A549 (cell line): ENCODE measurements around the gene PCARE. TPM values are rescaled to one million over a fixed set of nuclear protein-coding genes. Genes with fewer than 3 reads are reported as not detected.

ENCODE experiments used
- ATAC-seq, 2 experiments: fragments of 200-7000 bp in 1 of 2; fragments of >200 bp in 1 of 2; cut with Nextera tagmentation in 1 of 2; cut with Tn5 transposase in 1 of 2; 3 replicates each; pipeline versions ENCODE4 v1.8.0 to v1.9.1; 2018 to 2020; ENCODE audit warnings: mild to moderate bottlenecking in 1 of 2, moderate library complexity in 1 of 2
- CTCF ChIA-PET: fragments of 300-600 bp; sonication (Branson Sonifier 250); formaldehyde crosslinking; extraction: SDS; loops from one replicate; lab custom pipeline; 2021; ENCODE audit warnings: antibody characterized with exemption, inconsistent platforms; lab: Yijun Ruan, JAX
- POLR2A ChIA-PET: fragments of 350-600 bp; formaldehyde crosslinking; extraction: SDS; loops from one replicate; lab custom pipeline; 2021; ENCODE audit warnings: antibody characterized with exemption, inconsistent platforms; lab: Yijun Ruan, JAX
- DNase-seq, 2 experiments: peaks; one replicate each; pipeline versions ENCODE4 v3.0.0 to v3.0.0-alpha.2; 2011 to 2016; ENCODE audit warnings: low read depth in 1 of 2, low spot score in 1 of 2
- FAIRE-seq: peaks from 2 replicates; lab custom pipeline; 2011; peaks lifted over from hg19 to GRCh38; lab: Jason Lieb, UNC
- H3K27ac ChIP-seq, 2 experiments: fragments of >200 bp; sonication (Bioruptor Twin); formaldehyde crosslinking; 3 replicates each; pipeline ENCODE4 v1.5.1; 2016 to 2017
- H3K4me1 ChIP-seq: fragments of >200 bp; sonication (Bioruptor Twin); formaldehyde crosslinking; 3 replicates; pipeline ENCODE4 v1.6.1; 2016
- H3K4me2 ChIP-seq: fragments of >200 bp; sonication (Bioruptor Twin); formaldehyde crosslinking; 3 replicates; pipeline ENCODE4 v1.6.1; 2016
- H3K4me3 ChIP-seq: fragments of >200 bp; sonication (Bioruptor Twin); formaldehyde crosslinking; 3 replicates; pipeline ENCODE4 v1.5.1; 2016
- H3K9me3 ChIP-seq: fragments of >200 bp; sonication (Bioruptor Twin); formaldehyde crosslinking; 3 replicates; pipeline ENCODE4 v1.6.1; 2016
- EP300 ChIP-seq, 2 experiments: fragments of >200 bp; sonication (Bioruptor Twin); formaldehyde crosslinking; IDR thresholded peaks; 2 replicates in 1 of 2; 3 replicates in 1 of 2; pipeline ENCODE4 v1.6.1; 2016 to 2017
- ESRRA ChIP-seq: fragments of 150-350 bp; IDR thresholded peaks from 2 replicates; pipeline ENCODE4 v1.6.1; 2014; ENCODE audit warnings: mild to moderate bottlenecking, low read length, borderline replicate concordance
- FOXS1 ChIP-seq: fragments of 250-450 bp; sonication (Bioruptor Pico); IDR thresholded peaks from 2 replicates; pipeline ENCODE4 v1.5.0; 2020; ENCODE audit warnings: mild to moderate bottlenecking, moderate library complexity
- JUNB ChIP-seq: fragments of >200 bp; sonication (Bioruptor Twin); formaldehyde crosslinking; IDR thresholded peaks from 2 replicates; pipeline ENCODE4 v1.6.1; 2016
- KDM1A ChIP-seq: fragments of 200-600 bp; sonication (generic); IDR thresholded peaks from 2 replicates; pipeline ENCODE4 v1.6.1; 2016; ENCODE audit warnings: low read depth, mild to moderate bottlenecking
- MYC ChIP-seq: IDR thresholded peaks from 2 replicates; pipeline ENCODE4 v1.6.1; 2012; ENCODE audit warnings: mild to moderate bottlenecking, inconsistent platforms, low read length, improper control_type of control experiment, borderline replicate concordance
- POLR2AphosphoS2 ChIP-seq: conservative IDR thresholded peaks from 2 replicates; pipeline ENCODE4 v1.6.1; 2012; ENCODE audit warnings: low read length, improper control_type of control experiment, inconsistent platforms
- RARB ChIP-seq: fragments of 250-450 bp; sonication (Bioruptor Pico); IDR thresholded peaks from 2 replicates; pipeline ENCODE4 v1.8.0; 2021; ENCODE audit warnings: mild to moderate bottlenecking, moderate library complexity
- TFCP2L1 ChIP-seq: fragments of 250-450 bp; sonication (Bioruptor Pico); IDR thresholded peaks from 2 replicates; pipeline ENCODE4 v1.5.0; 2021; ENCODE audit warnings: mild to moderate bottlenecking
- ZC3H11A ChIP-seq: fragments of 450-650 bp; IDR thresholded peaks from 2 replicates; pipeline ENCODE4 v1.6.1; 2014; ENCODE audit warnings: antibody characterized with exemption, mild to moderate bottlenecking
- WGBS: methylation state at CpG from one replicate; pipeline ENCODE4 v1.1.6; 2017; ENCODE audit errors: missing lambda C conversion rate; 5-methylcytosine and 5-hydroxymethylcytosine counted together
- polyA plus RNA-seq, 4 experiments: library from polyadenylated mRNA; depleted of rRNA in 3 of 4; stranded (reverse); fragments of >200 nt; fragmentation: RNase III in 1 of 4; extraction: RNeasy Plus Mini Kit Qiagen cat#74134 plus additional on column Dnase treatment in 1 of 4; gene quantifications; 2 replicates in 3 of 4; 3 replicates in 1 of 4; pipeline ENCODE4 v1.2.3, GENCODE V29; 2011 to 2017
- TF ChIP-seq, protein P1 (sequence below): IDR thresholded peaks from 2 replicates; pipeline ENCODE4 v1.6.1; 2012
- TF ChIP-seq, protein P2 (sequence below): fragments of 200-600 bp; sonication (generic); IDR thresholded peaks from 2 replicates; pipeline ENCODE4 v1.6.1; 2016; ENCODE audit warnings: antibody characterized with exemption, mild to moderate bottlenecking, moderate library complexity
- TF ChIP-seq, protein P3 (sequence below): fragments of >200 bp; sonication (Bioruptor Twin); formaldehyde crosslinking; IDR thresholded peaks from 2 replicates; pipeline ENCODE4 v1.6.1; 2016
- TF ChIP-seq, protein P4 (sequence below): fragments of 150-350 bp; IDR thresholded peaks from 2 replicates; pipeline ENCODE4 v1.6.1; 2014; ENCODE audit warnings: low read depth, mild to moderate bottlenecking, low read length
- TF ChIP-seq, protein P5 (sequence below): fragments of >200 bp; sonication (Bioruptor Twin); formaldehyde crosslinking; IDR thresholded peaks from 3 replicates; pipeline ENCODE4 v1.5.1; 2016

The PCARE gene
- polyA plus RNA-seq, 2 of the 4 experiments (the other 2 are of a cell fraction), result not detected

DNA sequence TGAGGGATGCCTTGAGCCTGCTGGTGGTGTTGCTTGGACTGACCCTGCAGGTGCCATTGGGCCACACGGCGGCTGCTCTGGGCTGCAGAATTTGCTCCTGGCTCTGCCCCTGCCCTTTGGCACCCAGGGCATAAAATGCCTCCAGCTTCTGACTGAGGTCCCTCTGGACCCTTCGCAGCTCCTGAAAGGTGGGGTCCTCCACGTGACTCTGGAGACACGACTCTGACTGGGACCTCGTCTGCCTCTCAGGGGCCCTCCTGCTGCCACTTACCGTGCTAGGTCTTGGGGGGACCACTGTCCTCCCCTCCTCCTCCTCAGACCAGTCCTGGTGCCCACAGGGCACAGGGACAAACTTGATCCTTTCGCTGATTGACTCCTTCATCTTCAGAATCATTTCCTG, 2.1 kb downstream of the PCARE start:
- 59% methylated on average over 6 of the region's 8 CpGs for WGBS
- CTCF ChIA-PET, result interaction anchor here (1.6 kb wide), 1 partner anchor 8 kb away, joined by 4 read pairs; no protein-coding TSS in a partner anchor
- TF ChIP-seq FOXS1 (CRISPR knock-in tag), result no peak
- no peak for TF ChIP-seq POLR2AphosphoS2
- TF ChIP-seq EP300 (IDR thresholded peaks at IDR 0.05), result no peak
- no peak for TF ChIP-seq TFCP2L1
- TF ChIP-seq, protein P1, sequence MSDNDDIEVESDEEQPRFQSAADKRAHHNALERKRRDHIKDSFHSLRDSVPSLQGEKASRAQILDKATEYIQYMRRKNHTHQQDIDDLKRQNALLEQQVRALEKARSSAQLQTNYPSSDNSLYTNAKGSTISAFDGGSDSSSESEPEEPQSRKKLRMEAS, result no peak
- no peak for TF ChIP-seq ZC3H11A
- no peak for TF ChIP-seq JUNB
- TF ChIP-seq, protein P2, sequence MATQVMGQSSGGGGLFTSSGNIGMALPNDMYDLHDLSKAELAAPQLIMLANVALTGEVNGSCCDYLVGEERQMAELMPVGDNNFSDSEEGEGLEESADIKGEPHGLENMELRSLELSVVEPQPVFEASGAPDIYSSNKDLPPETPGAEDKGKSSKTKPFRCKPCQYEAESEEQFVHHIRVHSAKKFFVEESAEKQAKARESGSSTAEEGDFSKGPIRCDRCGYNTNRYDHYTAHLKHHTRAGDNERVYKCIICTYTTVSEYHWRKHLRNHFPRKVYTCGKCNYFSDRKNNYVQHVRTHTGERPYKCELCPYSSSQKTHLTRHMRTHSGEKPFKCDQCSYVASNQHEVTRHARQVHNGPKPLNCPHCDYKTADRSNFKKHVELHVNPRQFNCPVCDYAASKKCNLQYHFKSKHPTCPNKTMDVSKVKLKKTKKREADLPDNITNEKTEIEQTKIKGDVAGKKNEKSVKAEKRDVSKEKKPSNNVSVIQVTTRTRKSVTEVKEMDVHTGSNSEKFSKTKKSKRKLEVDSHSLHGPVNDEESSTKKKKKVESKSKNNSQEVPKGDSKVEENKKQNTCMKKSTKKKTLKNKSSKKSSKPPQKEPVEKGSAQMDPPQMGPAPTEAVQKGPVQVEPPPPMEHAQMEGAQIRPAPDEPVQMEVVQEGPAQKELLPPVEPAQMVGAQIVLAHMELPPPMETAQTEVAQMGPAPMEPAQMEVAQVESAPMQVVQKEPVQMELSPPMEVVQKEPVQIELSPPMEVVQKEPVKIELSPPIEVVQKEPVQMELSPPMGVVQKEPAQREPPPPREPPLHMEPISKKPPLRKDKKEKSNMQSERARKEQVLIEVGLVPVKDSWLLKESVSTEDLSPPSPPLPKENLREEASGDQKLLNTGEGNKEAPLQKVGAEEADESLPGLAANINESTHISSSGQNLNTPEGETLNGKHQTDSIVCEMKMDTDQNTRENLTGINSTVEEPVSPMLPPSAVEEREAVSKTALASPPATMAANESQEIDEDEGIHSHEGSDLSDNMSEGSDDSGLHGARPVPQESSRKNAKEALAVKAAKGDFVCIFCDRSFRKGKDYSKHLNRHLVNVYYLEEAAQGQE, result no peak
- TF ChIP-seq MYC, result no peak

DNA sequence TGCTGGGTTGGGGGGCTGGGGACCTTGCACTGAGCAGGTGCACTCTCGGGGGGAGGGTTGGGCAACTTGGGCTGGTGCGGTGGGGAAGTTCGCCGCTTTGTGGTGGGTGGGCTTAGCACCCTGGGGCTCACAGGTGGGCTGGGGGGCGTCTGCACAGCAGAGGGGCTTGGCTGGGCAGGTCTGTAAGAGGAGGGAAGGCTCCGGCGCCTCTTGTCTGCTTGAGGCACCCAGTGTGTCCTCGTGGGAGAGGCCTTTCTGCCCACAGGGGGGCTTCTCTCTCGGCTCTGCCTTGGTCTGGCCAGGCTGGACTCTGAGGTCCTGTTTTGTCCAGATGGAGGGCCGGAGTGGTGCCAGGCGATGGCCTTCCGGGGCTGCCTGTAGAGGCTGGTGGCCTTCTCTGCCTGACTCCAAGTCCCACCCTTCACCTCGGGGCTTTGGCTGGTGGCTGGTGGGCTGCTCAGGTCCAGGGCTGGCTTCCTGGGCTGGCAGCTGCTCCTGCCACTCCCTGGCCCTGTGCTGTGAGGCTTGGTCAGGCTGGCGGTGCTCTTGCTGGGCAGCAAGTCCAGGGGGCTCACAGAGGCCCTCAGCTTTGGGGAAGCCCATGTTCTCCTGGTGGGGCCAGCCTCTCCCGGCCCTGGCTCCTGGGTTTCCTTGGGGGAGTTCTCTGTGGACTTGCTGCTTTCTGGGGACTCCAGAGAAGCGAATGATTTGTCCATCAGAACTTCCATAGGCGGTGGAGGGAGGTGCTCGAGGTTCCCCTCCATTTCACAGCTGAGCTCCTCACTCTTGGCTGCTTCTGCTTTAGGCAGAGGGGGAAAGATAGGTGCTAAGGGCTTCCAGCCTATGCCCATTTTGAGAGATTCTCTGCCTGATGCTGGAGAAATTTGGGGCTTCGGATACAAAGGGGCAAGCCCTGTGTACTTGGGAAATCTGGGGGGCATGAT, 3.0 kb downstream of the PCARE start:
- no peak overlapping the region for H3K4me2 ChIP-seq
- ChIA-PET CTCF (interaction anchor here (1.0 to 1.6 kb wide), 2 partner anchors 8 to 9 kb away, joined by 3 to 4 read pairs; no protein-coding TSS in a partner anchor), POLR2A (no interaction called here)
- H3K4me1 ChIP-seq, result no peaks in the 10 kb centered on the region
- DNase-seq (no peak), ATAC-seq (no peak), FAIRE-seq (no peak)
- H3K27ac ChIP-seq, result no peak overlapping the region
- H3K4me3 ChIP-seq, result no peak overlapping the region
- TF ChIP-seq, protein P3, sequence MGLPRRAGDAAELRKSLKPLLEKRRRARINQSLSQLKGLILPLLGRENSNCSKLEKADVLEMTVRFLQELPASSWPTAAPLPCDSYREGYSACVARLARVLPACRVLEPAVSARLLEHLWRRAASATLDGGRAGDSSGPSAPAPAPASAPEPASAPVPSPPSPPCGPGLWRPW, result no peak
- TF ChIP-seq, protein P4, sequence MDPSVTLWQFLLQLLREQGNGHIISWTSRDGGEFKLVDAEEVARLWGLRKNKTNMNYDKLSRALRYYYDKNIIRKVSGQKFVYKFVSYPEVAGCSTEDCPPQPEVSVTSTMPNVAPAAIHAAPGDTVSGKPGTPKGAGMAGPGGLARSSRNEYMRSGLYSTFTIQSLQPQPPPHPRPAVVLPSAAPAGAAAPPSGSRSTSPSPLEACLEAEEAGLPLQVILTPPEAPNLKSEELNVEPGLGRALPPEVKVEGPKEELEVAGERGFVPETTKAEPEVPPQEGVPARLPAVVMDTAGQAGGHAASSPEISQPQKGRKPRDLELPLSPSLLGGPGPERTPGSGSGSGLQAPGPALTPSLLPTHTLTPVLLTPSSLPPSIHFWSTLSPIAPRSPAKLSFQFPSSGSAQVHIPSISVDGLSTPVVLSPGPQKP, result no peak
- WGBS, result 68% methylated on average over 15 of the region's 19 CpGs
- no peaks in the 10 kb centered on the region for H3K9me3 ChIP-seq

More for the DNA sequence above, 2.1 kb downstream of the PCARE start:
- no peak for FAIRE-seq
- Histone ChIP-seq H3K4me3 (no peak overlapping the region), H3K9me3 (no peaks in the 10 kb centered on the region), H3K4me1 (no peaks in the 10 kb centered on the region), H3K27ac (no peak overlapping the region), H3K4me2 (no peak overlapping the region)
- no peak for ATAC-seq
- POLR2A ChIA-PET, result no interaction called here
- no peak for DNase-seq

DNA sequence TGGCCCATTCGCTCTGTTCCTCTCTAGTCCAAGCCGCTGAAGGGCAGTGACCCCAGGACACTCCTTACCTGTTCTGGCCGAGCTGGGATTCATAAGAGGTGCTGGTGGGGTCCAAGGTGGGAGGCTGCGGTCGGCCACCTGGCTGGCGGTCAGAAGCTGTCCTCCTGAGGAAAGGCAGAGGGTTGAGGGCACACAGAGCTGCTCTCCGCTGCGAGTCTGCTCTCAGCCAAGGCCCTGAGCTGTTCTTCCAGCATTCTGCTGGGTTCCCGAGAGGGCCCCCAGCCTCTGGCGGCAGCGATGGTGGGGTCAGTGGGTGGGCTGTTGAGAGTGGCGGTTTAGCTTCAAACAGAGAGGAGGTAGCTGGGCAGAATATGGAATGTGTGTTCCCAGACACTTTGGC, 3.8 kb downstream of the PCARE start:
- POLR2A ChIA-PET, result no interaction called here
- H3K4me1 ChIP-seq, result no peaks in the 10 kb centered on the region
- no peak for DNase-seq
- no peak for TF ChIP-seq RARB (CRISPR knock-in tag)
- no peak for TF ChIP-seq KDM1A
- TF ChIP-seq ESRRA, result no peak
- no peak for TF ChIP-seq TFCP2L1
- TF ChIP-seq, protein P5, sequence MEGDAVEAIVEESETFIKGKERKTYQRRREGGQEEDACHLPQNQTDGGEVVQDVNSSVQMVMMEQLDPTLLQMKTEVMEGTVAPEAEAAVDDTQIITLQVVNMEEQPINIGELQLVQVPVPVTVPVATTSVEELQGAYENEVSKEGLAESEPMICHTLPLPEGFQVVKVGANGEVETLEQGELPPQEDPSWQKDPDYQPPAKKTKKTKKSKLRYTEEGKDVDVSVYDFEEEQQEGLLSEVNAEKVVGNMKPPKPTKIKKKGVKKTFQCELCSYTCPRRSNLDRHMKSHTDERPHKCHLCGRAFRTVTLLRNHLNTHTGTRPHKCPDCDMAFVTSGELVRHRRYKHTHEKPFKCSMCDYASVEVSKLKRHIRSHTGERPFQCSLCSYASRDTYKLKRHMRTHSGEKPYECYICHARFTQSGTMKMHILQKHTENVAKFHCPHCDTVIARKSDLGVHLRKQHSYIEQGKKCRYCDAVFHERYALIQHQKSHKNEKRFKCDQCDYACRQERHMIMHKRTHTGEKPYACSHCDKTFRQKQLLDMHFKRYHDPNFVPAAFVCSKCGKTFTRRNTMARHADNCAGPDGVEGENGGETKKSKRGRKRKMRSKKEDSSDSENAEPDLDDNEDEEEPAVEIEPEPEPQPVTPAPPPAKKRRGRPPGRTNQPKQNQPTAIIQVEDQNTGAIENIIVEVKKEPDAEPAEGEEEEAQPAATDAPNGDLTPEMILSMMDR, result no peak
- TF ChIP-seq, all 56 proteins: peak for 0
- no peak overlapping the region for H3K27ac ChIP-seq
- CTCF ChIA-PET, result interaction anchor here (0.8 to 1.1 kb wide), 3 partner anchors 9 to 57 kb away, joined by 3 read pairs; no protein-coding TSS in a partner anchor
- H3K4me2 ChIP-seq, result no peak overlapping the region
- no peaks in the 10 kb centered on the region for H3K9me3 ChIP-seq
- FAIRE-seq (no peak), ATAC-seq (no peak)
- WGBS, result 76% methylated on average over 11 of the region's 12 CpGs
- H3K4me3 ChIP-seq, result no peak overlapping the region
